ENCODE results near the gene EFNB3. TPM values are rescaled to one million over a fixed set of nuclear protein-coding genes. Genes with fewer than 3 reads are reported as not detected.

Gene EFNB3
- total RNA-seq (ENCODE audit: low replicate concordance), result 0.47 and 1.4 TPM in 2 replicates

GRCh38 chr17:7704601-7705268, at the start of gene EFNB3:
Gene EFNB3 (plus strand): TSS chr17:7705202. CDS start chr17:7705599, 397 bp downstream.

DNA sequence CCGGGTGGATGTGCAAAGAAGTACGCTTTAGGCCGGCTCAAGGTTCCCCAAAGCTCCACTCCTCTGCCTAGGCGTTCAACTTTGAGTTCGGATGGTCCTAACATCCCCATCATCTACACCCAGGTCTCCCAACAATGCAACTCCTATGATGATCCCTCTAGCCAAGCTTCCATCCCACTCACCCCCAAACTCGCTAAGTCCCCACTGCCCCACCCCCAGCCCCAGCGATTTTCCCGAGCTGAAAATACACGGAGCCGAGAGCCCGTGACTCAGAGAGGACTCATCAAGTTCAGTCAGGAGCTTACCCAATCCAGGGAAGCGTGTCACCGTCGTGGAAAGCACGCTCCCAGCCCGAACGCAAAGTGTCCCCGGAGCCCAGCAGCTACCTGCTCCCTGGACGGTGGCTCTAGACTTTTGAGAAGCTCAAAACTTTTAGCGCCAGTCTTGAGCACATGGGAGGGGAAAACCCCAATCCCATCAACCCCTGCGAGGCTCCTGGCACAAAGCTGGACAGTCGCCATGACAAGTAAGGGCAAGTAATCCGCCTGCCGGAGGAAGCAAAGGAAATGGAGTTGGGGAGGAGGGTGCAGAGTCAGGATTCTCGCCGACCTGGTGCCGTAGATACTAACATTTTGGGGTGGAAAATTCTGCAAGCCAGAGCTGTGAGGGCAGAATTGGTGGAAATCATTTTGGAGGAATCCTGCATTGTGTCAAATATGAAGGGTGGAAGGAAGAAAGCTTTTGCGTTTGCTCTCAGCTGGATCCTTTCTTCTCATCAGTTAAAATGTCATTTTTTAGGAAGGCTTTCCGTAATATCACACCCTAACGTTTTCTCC, 17.7 kb upstream of the EFNB3 start, which contains the start of gene TP53:
TSS of gene TP53 (minus strand) at position 419 of the 836 bp plus-strand sequence. CDS start 10,896 bp downstream, outside the sequence.

GRCh38 chr17:7687908-7688807, 16.8 kb upstream of the EFNB3 start, which contains the start of gene WRAP53:
Gene WRAP53 (plus strand): TSS chr17:7688477. CDS start chr17:7688649, 172 bp downstream.

DNA sequence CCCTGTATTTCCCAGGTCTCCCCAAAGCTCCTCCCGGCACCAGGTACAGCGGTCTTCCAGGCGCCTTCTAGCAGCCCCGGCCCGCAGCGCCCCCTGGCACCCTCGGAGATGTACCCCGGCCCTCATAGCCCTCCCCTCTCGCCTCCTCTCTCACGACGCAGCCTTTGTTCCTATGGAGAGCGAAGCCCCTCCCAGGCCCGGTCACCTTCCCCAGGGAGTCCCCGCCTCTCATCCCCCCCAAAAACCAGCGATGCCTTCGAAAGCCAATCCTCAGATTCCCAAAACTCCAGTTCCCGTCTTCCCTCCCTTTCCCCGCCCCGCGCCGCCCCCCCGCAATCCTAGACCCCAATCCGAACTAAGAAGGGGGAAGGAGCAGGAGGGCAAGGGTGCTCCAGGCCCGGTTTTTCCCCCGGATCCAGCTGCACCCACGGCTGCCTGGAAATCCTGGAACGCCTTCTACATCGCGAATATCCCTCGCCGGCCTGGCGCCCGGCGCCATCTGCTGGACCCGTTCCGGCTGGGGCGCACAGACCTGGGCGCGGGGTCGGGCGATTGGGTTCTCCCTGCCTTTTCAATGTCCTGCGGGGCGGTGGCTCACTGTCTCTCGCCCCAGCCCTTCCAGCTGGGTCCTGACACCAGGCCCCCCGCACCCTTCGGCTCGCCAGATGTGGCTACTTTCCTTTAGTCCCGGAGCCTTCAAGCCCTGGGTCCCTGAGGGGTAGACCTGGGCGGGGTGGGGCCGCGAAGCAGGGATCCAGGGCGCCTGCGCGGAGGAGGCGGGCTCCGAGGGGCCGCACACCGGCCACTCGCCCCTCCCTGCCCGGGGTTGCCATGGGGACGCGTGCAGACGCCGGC, 12.1 kb downstream of the EFNB3 start, which contains the start of gene DNAH2:
TSS of gene DNAH2 (plus strand) at position 844 of the 855 bp plus-strand sequence. CDS start 1,991 bp downstream, outside the sequence.

Other genes with a start within 250 kb of the EFNB3 start
- gene ZBTB4, start 225.6 kb upstream of the EFNB3 start, total RNA-seq (ENCODE audit: low replicate concordance), result 9.2 and 9.8 TPM in 2 replicates
- not detected in 2 replicates for gene SLC35G6, start 223.8 kb upstream of the EFNB3 start, total RNA-seq (ENCODE audit: low replicate concordance)
- 62.8 and 87.6 TPM in 2 replicates for gene POLR2A, start 220.8 kb upstream of the EFNB3 start, total RNA-seq (ENCODE audit: low replicate concordance)
- 3.9 TPM in 2 replicates for gene TNFSF12, start 156.1 kb upstream of the EFNB3 start, total RNA-seq (ENCODE audit: low replicate concordance)
- gene TNFSF13, start 146.5 kb upstream of the EFNB3 start, total RNA-seq (ENCODE audit: low replicate concordance), result 0.59 and 1.1 TPM in 2 replicates
- gene SENP3, start 143.3 kb upstream of the EFNB3 start, total RNA-seq (ENCODE audit: low replicate concordance), result 45.4 and 76.6 TPM in 2 replicates
- gene CD68, start 125.6 kb upstream of the EFNB3 start, total RNA-seq (ENCODE audit: low replicate concordance), result 4.7 and 22.3 TPM in 2 replicates
- gene MPDU1, start 121.3 kb upstream of the EFNB3 start, total RNA-seq (ENCODE audit: low replicate concordance), result 48.6 and 59.0 TPM in 2 replicates
- 0.23 TPM in 1 of 2 replicates, not detected in the other for gene SOX15, start 115.1 kb upstream of the EFNB3 start, total RNA-seq (ENCODE audit: low replicate concordance)
- gene FXR2, start 90.3 kb upstream of the EFNB3 start, total RNA-seq (ENCODE audit: low replicate concordance), result 24.0 and 58.9 TPM in 2 replicates
- 39.1 and 56.6 TPM in 2 replicates for gene SAT2, start 77.4 kb upstream of the EFNB3 start, total RNA-seq (ENCODE audit: low replicate concordance)
- gene SHBG, start 75.1 kb upstream of the EFNB3 start, total RNA-seq (ENCODE audit: low replicate concordance), result 0.23 and 1.2 TPM in 2 replicates
- not detected in 2 replicates for gene ATP1B2, start 54.3 kb upstream of the EFNB3 start, total RNA-seq (ENCODE audit: low replicate concordance)
- 14.3 and 23.0 TPM in 2 replicates for gene TP53, start 17.7 kb upstream of the EFNB3 start, total RNA-seq (ENCODE audit: low replicate concordance)
- 2.6 and 4.6 TPM in 2 replicates for gene WRAP53, start 16.7 kb upstream of the EFNB3 start, total RNA-seq (ENCODE audit: low replicate concordance)
- gene DNAH2, start 12.5 kb downstream of the EFNB3 start, total RNA-seq (ENCODE audit: low replicate concordance), result 0.15 and 0.35 TPM in 2 replicates
- 3.8 and 4.0 TPM in 2 replicates for gene KDM6B, start 129.0 kb downstream of the EFNB3 start, total RNA-seq (ENCODE audit: low replicate concordance)
- gene TMEM88, start 149.9 kb downstream of the EFNB3 start, total RNA-seq (ENCODE audit: low replicate concordance), result 0.23 TPM in 2 replicates
- 145 and 157 TPM in 2 replicates for gene NAA38, start 152.4 kb downstream of the EFNB3 start, total RNA-seq (ENCODE audit: low replicate concordance)
- 7.5 and 8.3 TPM in 2 replicates for gene CYB5D1, start 152.8 kb downstream of the EFNB3 start, total RNA-seq (ENCODE audit: low replicate concordance)
- 179 and 468 TPM in 2 replicates for gene CHD3, start 183.6 kb downstream of the EFNB3 start, total RNA-seq (ENCODE audit: low replicate concordance)
- gene RNF227, start 211.1 kb downstream of the EFNB3 start, total RNA-seq (ENCODE audit: low replicate concordance), result 0.98 and 1.1 TPM in 2 replicates
- gene KCNAB3, start 224.7 kb downstream of the EFNB3 start, total RNA-seq (ENCODE audit: low replicate concordance), result 0.15 TPM in 1 of 2 replicates, not detected in the other
- 57.1 and 61.6 TPM in 2 replicates for gene TRAPPC1, start 226.7 kb downstream of the EFNB3 start, total RNA-seq (ENCODE audit: low replicate concordance)
- 16.1 and 18.1 TPM in 2 replicates for gene CNTROB, start 227.0 kb downstream of the EFNB3 start, total RNA-seq (ENCODE audit: low replicate concordance)

Measured in smooth muscle cell of the coronary artery (primary cell).